Tibial nerve (tissue), 4 donors: Measurements from ENCODE around the gene PDHB.

Experiments
- EP300 ChIP-seq, 2 donors: sonication (generic); formaldehyde crosslinking; IDR thresholded peaks; one replicate each; pipeline ENCODE4 v1.6.1; 2017; ENCODE audit warnings: antibody characterized with exemption in 2 of 2, mild to moderate bottlenecking in 1 of 2
- POLR2A ChIP-seq, 2 donors: fragments of 450-650 bp; IDR thresholded peaks; one replicate each; pipeline ENCODE4 v1.6.1; 2017; ENCODE audit warnings: antibody characterized with exemption in 2 of 2, mild to moderate bottlenecking in 2 of 2, moderate library complexity in 2 of 2
- TF ChIP-seq, protein P1 (sequence below), 5 experiments: fragments of 200-600 bp in 3 of 5; fragments of 450-650 bp in 2 of 5; sonication (generic) in 3 of 5; IDR thresholded peaks; one replicate each; pipeline ENCODE4 v1.5.1; 2016 to 2019; ENCODE audit warnings: antibody characterized with exemption in 5 of 5, mild to moderate bottlenecking in 3 of 5, moderate library complexity in 2 of 5

DNA sequence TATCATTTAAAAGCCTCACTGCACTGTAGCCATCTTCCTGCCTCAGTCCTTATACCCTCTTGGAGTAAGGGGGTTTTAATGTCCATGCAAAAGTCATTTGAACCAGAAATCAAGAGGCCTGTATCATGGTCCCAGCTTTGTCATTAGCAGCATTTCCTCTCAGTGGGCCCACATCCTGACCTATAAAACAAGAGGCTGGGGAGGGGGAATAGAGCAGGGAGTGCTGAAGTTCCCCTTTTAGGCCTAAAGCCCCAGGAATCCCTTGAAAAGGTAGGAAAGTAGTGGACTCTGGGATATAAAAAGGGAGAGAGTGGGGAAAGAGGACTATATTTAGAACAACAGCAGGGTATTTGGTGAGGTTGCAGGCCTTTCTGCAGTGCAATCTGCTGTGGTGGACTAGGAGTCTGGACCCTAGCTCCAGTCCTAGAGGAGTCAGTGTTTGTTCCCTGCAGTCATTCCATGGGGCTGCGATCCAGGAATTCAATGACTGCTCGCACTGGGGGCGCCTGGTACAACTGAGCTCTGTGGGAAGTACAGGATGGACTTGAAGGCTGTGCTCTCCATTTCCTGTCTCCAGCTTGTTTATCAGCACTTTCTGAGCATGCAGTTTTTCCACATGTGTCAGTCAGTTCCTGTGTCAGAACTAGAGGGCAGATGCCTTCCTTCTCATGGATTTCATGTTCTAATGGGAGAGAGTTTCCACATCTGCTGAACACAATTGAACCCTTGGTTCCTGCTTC lies 46.8 kb downstream of the PDHB start:
- TF ChIP-seq, protein P1, sequence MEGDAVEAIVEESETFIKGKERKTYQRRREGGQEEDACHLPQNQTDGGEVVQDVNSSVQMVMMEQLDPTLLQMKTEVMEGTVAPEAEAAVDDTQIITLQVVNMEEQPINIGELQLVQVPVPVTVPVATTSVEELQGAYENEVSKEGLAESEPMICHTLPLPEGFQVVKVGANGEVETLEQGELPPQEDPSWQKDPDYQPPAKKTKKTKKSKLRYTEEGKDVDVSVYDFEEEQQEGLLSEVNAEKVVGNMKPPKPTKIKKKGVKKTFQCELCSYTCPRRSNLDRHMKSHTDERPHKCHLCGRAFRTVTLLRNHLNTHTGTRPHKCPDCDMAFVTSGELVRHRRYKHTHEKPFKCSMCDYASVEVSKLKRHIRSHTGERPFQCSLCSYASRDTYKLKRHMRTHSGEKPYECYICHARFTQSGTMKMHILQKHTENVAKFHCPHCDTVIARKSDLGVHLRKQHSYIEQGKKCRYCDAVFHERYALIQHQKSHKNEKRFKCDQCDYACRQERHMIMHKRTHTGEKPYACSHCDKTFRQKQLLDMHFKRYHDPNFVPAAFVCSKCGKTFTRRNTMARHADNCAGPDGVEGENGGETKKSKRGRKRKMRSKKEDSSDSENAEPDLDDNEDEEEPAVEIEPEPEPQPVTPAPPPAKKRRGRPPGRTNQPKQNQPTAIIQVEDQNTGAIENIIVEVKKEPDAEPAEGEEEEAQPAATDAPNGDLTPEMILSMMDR (IDR thresholded peaks at IDR 0.05), result no peak
- no peak for TF ChIP-seq POLR2A (IDR thresholded peaks at IDR 0.05)
- TF ChIP-seq EP300 (IDR thresholded peaks at IDR 0.05), result no peak
